Measurements from ENCODE around the gene RTL10.

The RTL10 gene

DNA sequence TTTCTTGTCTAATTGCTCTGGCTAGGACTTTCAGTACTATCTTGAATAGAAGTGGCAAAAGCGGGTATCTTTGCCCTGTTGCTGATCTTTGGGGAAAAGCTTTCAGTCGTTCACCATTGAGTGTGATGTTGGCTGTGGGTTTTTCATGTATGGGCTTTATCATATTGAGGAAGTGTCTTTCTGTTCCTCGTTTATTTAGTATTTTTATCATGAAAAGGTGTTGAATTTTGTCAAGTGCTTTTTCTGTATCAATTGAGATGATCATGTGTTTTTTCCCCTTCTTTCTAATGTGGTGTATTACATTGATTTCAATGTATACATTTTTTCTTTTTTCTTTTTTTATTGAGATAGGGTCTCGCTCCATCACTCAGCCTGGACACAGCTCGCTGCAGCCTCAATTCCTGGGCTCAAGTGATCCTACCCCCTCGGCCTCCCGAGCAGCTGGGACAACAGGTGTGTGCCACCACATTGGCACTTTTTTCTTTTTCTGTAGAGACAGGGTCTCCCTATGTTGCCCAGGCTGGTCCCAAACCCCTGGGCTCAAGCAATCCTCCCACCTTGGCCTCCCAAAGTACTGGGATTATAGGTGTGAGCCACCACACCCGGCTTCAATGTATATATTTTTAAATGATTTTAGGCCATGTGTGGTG lies 5.3 kb upstream of the RTL10 start:
- DNase-seq = no peak

DNA sequence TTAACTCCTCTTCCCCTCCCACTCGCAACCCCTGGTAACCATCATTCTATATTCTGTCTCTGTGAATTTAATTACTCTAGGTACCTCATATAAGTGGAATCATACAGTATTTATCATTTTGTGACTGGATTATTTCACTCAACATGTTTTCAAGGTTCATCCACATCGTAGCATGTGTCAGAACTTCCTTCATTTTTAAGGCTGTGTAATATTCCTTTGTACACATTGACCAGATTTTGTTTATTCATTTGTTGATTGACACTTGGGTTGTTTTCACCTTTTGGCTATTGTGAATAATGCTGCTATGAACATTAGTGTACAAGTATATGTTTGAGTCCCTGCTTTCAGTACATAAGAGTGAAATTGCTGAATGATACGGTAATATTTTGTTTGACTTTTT lies 2.7 kb upstream of the RTL10 start:
- DNase-seq = no peak

DNA sequence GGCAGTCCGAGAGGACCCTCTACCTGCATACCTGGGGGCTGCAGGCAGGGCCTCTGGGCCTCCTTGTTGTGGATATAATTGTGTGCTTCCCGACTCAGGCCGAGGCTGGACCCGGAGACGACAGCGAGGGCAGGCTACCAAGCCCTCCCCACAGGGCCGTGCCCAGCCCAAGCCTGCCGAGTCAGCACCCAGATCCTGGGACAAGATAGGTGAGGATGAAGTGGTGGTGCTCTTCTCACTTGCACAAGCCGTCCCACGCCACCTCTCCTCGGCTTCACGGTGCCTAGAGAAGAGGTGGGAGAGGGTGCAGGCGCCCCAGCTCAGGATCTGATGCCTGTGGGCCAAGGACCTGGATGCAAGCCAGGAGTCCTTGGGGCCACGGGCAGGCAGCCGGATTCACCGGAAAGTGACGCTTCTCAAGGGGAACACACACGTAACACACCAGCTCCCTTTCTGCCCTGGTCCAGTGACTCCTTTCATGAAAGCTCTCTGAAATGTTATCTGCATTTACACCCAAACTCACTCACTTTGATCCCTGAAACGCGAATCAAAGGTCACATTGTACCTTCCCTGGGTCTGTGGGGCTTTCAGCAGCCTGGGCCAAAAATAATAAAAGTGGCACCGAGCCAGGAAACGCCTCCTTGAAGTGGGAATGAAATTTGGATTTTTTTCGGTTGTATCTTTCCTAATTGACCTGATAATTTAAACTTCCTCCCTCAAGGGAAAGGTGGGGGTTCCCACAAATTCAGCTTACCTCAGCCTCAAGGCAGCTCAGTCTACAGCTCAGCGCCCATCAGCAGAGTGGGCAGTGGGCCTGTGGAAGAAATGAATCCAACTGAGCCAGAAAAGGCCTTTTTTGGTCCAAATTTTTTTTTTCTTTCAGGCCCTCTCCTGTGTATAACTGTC lies 1.1 kb upstream of the RTL10 start:
- DNase-seq = peak; percentile 45

DNA sequence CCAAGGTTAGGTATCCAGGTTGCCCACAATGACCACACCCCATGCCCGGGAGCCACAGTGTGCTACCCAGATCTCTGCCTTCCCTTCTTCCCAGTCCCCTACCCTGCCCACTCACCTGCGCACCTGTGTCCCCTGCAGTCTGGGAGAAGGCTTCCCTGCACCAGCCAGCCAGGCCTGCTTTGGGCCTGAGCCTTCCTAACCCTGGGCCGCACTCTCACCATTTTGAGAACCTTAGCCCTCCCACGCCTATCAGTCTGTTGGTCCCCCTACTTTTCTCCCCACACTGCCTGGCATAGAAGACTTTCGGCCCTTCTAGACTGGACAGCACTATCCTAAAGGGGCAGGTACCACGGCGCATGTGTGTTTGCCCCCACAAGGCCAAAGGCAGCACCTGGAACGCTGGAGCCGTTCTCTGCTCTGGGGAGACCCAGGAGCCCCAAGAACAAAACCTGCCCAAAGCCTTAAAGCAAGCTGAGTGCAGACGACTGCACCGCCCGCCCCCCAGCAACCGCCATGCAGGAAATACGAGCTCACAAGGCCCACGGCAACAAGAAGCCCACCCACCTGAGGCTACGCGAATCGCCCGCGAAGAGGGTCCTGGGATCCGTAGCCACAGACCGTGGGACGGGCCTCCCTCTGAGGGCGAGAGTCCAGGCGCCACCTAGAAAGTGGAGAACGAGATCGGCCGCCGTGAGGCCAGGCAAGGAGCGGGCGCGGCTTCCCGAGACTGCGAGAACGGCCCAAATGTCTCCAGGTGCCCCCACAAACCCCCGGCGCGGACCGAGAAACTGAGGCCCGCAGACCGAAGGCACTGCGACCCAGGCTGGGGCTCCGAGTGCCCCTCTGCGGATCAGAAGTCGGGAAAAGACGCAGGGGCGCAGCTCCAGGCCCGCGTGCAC lies 546 bp downstream of the RTL10 start:
- DNase-seq = no peak

DNA sequence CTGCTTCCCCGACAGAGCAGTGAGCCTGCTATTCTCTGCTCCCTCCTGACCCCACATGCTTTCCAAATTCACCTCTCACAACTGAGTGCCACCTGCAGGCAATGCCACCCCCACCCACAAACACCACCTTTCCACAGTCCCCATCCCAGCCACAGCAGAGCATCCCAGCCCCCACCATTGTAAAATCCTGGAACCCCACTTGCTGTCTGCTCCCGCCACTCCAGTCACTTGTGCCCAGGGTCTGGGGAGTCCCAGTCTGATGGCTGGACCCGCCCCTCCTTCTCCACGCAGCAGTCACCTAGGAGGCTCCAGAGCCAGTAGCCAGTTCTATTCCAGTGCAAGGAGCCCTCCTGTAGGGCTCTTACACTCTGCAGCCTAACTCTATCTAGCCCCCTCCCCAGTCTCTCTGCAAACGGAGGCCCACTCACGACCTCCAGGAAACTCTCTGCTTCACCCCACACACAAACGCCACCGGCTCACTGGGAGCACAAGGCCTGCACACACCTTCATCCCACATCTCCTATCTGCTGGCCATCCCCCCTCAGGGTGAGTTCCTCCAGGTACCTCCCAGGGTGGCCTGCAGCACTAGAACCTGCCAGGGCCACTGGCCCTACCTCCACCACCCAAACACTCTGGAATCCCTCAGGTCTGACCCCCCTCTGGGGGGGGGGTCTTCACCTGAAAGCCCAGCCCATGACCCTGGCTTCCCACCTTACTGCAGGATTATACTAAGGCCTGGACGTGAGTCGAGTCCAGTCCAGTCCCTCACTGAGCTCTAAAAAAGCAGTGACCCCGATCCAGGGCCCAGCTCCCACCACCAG lies 1.4 kb downstream of the RTL10 start:
- no peak for DNase-seq

DNA sequence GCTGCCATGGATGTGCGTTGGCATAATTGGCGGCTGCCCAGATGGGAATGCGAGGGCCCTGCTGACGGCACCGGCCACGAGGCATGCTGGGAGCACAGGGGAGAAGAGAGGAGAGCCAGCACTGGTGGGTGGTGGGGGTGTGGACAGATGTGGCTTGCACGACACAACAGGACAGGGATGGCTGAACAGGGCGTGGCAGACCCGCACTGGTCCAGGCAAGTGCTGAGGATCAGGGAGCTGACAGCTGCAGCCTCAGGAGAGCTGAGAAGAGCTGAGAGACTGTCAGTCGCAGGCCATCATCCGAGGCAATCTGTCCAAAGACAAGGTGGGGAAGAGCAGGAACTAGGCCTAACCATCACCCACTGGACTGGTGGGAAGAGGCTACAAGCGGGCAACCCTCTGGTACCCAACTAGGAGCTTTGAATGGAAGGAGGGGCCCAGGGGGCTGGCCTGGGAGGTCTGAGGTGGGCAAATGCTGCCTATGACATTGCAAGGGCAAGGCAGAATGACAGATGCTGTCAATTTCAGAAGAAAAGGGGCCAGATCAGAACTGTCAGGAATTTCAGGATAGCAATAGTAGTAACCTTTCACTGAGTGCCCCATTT lies 2.4 kb downstream of the RTL10 start:
- DNase-seq = no peak

DNA sequence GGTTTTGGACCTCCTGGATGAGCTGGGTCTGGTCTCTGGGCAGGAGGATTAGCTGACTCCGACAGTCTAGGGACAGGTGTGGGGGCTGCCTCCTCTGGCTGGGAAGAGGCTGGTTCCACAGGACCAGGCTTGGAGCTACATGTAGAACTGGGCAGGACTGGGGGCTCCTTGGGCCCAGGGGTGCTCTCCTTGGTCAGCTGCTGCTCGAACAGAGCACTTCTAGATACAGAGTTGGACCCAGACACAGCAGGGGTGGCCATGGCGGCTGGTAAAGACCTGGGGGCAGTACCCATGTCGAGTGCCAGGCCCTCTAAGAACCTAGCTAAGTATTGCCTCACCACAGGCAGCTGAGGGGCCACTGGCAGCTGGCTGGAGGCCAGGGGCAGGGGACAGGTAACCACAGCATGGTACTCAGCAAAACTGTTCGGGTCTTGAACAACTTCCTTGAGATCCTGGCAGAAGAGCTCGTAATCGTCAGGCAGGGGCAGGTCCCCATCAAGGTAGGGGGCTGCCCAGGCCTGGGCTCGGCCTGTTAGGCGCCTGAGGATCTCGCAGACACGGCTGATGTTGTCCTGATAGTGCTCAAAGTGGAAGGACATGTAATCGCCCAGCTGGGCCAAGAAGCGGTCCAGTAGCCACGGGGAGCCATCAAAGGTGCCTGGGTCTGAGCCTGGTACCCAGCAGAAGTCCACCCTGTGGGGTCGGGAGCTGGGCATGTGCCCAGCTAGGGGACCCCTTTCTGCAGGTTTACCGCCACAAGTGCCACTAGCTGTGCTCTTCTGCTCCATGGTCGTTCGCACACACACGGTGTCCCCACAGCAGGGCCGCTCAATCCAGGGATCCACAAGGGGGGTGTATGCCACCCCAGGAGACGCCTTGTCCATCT lies 3.1 kb downstream of the RTL10 start:
- no peak for DNase-seq

DNA sequence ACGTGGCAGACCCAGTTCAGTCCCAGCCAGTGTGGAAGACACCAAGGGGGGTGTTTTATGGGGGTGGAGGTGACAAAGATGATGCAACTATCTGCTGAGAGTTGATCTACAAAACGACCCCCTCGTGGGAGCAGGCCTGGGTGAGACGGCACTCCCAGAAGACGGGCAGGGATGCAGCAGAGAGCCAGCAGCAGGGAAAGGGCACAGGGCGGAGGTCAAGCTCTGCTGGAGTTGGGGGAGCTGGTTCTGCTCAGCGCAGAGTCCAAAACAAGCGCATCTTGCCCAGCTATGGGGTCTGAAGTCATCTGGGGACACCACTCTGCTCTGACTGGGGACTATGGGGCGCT lies 3.9 kb downstream of the RTL10 start:
- DNase-seq = no peak

DNA sequence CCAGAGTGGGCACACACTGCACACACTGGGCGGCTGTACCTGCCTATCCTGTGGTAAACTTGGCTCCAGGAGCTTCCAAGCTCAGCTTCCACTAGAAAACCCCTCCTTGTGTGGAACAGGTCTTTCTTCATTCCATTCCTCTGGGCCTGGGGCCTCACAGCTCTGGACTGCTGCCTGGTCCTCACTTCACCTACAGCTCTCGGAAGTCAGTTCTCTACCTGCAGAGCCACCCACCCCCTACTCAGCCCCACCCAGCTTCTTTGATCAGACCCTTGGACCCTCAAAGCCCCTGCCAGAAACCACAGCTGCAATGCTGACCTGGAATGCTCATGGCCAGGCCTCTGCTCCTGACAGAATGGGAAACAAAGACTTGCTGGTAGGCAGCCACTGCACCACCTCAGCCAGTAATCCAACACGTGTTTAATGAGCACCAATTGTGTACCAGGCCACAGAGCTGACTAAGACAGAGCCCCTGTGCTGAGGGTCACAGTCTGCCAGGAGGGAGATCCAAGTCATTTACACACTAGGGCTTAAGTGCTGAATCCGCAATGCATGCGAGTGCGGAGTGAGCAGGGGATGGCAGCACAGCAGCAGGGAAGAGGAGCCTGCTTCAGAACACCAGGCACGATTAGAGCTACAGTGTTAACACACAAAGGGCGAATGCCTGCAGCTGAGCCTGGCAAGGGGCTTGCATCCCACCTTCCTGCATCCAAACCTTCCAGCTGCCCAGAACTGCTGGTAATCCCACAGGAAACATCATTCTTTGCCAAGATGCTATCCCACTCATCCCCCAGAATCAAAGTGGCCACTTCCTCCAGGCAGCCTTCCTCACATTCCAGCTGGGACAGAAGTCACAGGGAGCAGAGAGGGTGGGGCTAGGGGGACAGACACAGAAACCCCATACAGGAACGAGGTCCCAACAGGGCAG lies 4.6 kb downstream of the RTL10 start:
- DNase-seq = no peak

DNA sequence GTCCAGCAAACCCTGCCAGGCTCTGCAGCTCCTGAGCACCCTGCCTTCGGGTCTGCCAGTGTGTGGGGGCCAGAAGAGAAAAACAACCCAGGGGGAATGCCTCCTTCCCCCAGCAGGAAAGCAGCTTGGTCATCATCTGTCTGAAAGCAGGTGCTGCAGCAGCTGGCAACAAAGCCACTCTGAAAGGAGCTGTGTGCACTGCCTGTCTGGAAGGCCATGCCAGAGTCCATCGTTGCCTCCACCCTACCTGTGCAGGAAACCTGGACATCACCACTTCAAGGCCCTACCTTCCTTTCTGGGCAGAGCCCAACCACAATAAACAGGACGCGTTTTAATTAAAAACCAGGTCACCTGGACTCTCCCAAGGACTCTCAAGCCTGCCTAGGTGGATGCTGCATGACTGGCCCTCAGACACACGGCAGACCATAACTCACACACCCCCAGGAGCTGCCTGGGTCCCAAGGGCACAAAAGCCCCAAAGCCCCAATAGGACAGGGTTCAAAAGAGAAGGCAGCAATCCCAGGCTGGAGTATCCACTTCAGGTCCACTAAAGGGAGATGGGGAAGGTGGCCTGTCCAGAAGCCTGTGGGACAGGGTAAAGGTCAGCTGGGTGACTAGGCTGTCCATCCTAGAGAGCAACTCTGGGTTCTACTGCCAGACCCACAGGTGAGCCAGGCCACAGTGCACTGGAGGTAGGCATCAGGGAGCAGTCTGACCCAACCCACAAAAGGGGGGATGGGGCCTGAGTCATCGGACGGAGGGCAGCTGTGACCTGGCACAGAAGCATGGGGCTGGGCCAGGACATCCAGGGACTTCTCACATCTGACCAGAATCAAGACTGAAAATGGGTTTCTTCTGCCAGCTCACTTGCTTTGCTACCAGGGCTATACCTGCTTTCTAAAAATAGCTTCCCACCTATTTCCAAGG lies 6.1 kb downstream of the RTL10 start:
- DNase-seq = no peak

DNA sequence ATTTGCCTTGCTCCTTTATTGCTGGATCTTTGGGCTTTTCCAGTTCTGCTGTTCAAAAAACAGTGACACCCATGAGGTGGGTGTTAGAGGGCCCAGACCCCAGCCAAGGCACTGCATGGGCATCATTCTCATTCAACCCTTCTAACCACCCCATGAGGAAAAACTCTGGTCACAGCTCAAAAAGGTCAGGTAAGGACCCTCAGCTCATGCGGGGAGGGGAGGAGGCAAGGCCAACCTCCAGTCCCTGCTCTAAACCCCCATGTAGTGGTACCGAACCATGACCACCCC lies 7.4 kb downstream of the RTL10 start:
- no peak for DNase-seq

DNA sequence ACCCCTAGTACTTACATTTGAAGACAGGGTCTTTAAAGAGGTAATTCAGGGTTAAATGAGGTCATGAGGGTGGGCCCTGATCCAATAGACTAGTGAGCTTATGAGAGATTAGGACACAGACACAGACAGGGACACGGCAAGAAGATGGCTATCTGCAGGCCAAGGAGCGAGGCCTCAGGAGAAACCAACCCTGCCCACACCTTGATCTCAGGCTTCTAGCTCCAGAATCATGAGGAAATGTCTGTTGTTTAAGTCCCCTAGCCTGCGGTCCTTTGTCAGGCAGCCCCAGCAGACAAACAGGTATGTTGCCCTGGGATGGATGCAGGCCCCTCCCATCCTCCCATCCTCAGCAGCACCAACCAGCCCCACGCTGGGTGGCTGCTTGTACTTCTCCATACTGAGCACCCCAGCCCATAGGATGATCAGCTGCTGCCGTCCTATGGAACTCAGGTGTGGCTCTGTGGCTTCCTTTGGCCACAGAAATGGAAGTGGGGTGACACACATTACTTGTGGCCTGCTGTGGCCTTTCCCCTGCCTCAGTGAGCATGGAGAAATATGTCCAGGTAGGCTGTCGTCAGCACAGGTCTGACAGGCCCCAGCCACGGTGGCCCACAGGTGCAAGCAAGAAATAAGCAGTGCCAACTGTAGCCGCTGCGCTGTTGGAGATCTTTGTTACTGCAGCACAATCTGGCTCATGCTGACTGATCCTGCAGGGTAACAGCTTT lies 7.9 kb downstream of the RTL10 start:
- DNase-seq = no peak

DNA sequence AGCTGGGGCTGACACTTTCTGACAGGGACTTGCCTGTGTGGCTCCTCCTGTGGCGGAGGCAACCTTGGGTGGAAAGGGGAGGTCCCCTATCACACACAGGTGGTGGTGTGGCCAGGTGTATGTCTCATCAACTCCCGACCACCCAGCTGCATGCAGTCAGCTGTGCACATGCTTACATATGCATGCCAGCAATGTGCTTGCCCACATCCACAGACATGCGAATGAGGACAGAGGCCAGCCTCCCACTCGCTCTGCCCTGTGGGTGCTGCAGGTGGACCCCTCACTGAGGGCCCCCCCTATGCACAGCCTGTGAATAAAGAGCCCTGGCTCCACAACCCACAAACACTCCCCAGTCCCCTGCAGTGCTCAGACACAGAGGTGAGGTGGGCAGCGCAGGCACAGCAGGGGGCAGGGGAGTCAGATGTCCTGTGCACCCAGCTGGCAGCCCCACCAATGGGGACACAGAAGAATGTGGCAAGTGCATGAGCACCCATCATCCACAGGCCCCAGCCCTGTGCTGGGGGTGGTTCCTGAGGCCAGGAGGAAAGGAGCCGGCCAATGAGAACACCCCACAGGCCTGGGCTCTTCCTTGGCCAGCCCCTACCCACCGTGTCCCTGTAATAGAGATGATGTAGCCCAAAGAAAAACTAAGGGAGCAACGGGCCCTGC lies 9.5 kb downstream of the RTL10 start:
- DNase-seq = no peak

DNA sequence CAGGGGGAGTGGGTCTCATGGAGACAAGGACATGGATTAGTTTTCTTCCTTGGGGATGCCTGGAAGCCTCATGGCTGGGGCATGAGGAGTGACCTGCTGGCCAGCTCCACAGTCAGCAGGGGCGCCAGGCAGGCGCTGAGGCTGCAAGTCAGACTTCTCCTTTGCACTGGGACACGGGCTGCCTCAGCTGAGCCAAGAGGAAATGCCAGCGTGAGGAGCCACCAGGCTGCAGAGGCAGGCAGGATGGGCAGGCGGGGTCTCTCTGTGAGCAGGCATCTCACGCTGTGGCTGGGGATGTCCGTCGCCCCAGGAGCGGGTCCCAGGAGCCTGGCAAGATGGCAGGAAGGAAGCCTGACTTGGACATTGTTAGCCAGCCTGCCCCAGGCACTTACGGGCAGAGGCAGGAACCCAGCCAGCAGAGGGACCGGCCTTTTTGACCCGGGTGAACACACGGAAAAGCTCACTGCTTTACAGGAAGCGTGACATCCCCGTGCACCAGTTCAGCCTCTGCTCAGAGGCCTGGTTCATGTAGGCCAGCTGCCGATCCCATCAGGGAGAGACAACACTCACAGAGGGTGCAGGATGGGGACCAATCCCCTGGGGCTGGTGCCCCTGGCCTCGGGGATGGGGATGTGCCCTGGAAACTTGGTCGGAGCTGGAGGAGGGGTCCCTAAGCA lies 10.2 kb downstream of the RTL10 start:
- no peak for DNase-seq

DNA sequence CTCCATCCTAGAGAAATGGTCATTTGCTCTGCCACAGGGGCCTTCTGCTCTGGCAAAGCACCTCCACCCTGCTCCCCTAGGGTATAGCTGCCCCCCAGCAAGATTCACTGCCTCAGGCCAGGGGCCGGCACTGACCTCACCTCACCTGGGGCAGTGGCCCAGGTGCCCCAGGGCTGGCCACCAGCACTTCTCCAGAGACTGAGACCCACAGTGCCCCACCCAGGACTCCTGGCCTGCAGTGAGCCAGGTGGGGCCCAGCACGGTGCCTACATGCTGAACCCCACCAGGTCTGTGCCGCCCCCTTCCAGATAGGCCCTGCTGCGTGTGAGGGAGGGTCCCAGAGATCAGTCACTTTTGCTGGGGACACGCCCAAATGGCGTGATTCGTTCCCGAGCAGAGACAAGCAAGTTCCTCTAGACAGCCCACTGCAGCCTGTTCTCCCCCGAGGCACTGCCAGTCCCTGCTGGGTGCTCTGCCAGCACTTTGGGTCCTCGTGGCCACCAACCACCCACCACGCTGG lies 10.8 kb downstream of the RTL10 start:
- no peak for DNase-seq

DNA sequence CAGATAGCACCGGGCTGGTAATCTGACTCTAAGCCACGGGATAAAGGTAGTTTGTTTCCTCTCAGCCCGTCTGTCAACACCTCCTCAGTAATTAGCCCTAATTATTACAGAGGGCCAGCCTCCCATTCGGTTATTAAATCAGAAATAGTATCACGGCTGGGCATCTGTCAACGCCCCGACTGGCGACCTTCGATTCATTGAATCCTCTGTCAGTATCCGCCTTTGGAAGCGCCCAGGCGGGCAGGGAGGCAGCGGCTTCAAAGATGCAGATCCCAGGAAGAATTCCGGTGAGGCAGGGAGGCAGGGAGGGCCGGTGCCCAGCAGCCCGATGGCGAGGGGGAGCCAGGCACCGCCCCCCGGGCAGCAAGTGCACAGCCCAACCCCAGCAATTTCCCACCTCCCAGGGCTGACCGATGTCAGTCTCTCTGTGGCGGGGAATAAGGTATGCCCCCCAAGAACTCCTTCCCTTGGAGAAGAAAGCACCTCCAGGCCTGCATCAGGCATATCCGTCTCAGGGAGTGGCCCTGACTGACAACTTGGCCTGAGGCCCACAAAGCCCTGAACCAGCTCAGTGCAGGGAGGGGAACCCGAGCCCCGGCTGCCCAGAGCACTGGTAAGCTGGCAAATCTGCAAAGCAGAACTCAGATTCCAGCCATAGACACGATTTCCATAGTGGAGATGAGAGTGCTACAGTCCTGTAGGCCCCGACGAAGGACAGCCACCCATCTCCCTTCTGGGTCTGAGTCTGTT lies 11.4 kb downstream of the RTL10 start:
- no peak for DNase-seq
